Lower lobe of right lung (tissue), 2 donors: ENCODE measurements around the gene RIT2. TPM values are rescaled to one million over a fixed set of nuclear protein-coding genes. Genes with fewer than 3 reads are reported as not detected.

Experiments
- ATAC-seq, 2 donors: fragments of 200-7000 bp; cut with Tn5 transposase; one replicate each; pipeline ENCODE4 v1.9.1; 2020 to 2022; ENCODE audit warnings: mild to moderate bottlenecking in 2 of 2, moderate library complexity in 2 of 2
- DNase-seq: peaks from one replicate; pipeline ENCODE4 v3.0.0-alpha.2; 2020
- H3K27ac ChIP-seq: fragments of 200-600 bp; one replicate; pipeline ENCODE4 v1.8.0; 2022
- H3K27me3 ChIP-seq: fragments of 200-600 bp; one replicate; pipeline ENCODE4 v1.8.0; 2022; ENCODE audit warnings: low read depth
- H3K36me3 ChIP-seq: fragments of 200-600 bp; one replicate; pipeline ENCODE4 v1.8.0; 2022; ENCODE audit warnings: mild to moderate bottlenecking
- H3K4me1 ChIP-seq: fragments of 200-600 bp; one replicate; pipeline ENCODE4 v1.8.0; 2022
- H3K4me3 ChIP-seq: fragments of 200-600 bp; one replicate; pipeline ENCODE4 v1.8.0; 2022; ENCODE audit warnings: mild to moderate bottlenecking
- H3K9me3 ChIP-seq: fragments of 200-600 bp; one replicate; pipeline ENCODE4 v1.8.0; 2022
- CTCF ChIP-seq: fragments of 200-600 bp; IDR thresholded peaks from one replicate; pipeline ENCODE4 v1.8.0; 2022; ENCODE audit warnings: antibody characterized with exemption, mild to moderate bottlenecking
- intact Hi-C: fragments of 100-400 bp; cut with DNase I; formaldehyde crosslinking; loops from one replicate; pipeline ENCODE4 v1.11.0; 2022
- long read RNA-seq: library from polyadenylated mRNA; unstranded; transcript quantifications from one replicate; pipeline ENCODE4 v2.0.0, GENCODE V29; 2021
- total RNA-seq: library from RNA; stranded (reverse); fragmentation: NEBNext Ultra II Directional; extraction: Animal tissue kit (Norgen Biotek cat#: 25700); gene quantifications from one replicate; pipeline ENCODE4 v1.2.1, GENCODE V29; 2021
- donor health status: DM: no; HTN: yes; CAD: no; lungs with severe emphysema.

The RIT2 gene
- not detected for total RNA-seq
- long read RNA-seq: 0 reads

GRCh38 chr18:43115076-43115921, at the start of gene RIT2:
Gene RIT2 (minus strand): TSS chr18:43115685.
- TF ChIP-seq CTCF: no peak
- no peaks in the 10 kb centered on the region for H3K9me3 ChIP-seq
- H3K27ac ChIP-seq: no peak within 1 kb of the TSS
- ATAC-seq (no peak), DNase-seq (no peak)
- intact Hi-C loops: no loop called here
- H3K4me1 ChIP-seq: no peaks in the 10 kb centered on the region
- H3K36me3 ChIP-seq: no peaks in the 10 kb centered on the region
- no peaks in the 10 kb centered on the region for H3K27me3 ChIP-seq
- no peak within 1 kb of the TSS for H3K4me3 ChIP-seq

DNA sequence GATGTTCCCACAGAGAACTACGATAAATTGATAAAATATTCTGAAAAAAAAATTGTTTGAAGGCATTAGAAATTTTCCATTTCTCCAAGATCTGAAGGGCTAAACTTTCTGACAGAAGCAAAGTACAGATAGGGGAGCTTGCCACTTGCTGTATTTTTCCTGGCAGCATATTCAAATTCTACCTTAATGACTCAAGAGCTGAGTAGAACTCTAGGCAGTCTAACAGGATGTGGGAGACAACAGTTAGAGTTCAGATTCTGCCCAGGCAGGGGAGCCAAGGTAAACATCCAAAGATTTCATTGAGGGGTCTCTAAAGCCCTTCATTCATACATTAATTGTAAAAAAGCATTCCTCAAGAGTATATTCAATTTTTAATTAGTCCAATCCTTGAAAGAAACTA, 46.0 kb upstream of the RIT2 start:
- no peak for ATAC-seq
- no peak for TF ChIP-seq CTCF
- Histone ChIP-seq H3K4me3 (no peak overlapping the region), H3K27ac (no peak overlapping the region), H3K27me3 (no peaks in the 10 kb centered on the region), H3K9me3 (no peaks in the 10 kb centered on the region), H3K36me3 (no peaks in the 10 kb centered on the region), H3K4me1 (no peaks in the 10 kb centered on the region)
- intact Hi-C loops: no loop called here
- DNase-seq: no peak

DNA sequence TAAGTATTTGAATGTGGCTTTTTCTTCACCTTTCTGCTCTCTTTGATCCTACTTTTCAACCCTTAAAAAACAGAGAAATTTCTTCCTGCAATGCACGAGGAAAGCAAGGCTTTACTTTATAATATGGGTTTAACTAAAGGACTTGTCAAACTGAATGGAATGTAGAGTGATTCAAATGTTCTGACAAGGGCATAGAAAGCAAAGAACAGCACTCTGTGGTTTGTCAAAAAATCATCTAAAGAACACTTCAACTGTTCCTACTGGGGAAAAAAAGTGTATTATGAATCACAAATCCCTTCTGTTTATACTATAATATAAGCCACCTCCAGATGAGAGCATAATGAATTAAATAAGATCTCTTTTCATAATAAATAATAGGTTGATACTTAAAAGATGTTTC, 45.0 kb upstream of the RIT2 start:
- no peak for ATAC-seq

GRCh38 chr18:43159926-43160325, 44.4 kb upstream of the RIT2 start:
- no peaks in the 10 kb centered on the region for H3K27me3 ChIP-seq
- ATAC-seq (no peak), DNase-seq (no peak)
- no peak for TF ChIP-seq CTCF
- H3K36me3 ChIP-seq: no peaks in the 10 kb centered on the region
- H3K27ac ChIP-seq: no peak overlapping the region
- no peak overlapping the region for H3K4me3 ChIP-seq
- H3K4me1 ChIP-seq: no peaks in the 10 kb centered on the region
- H3K9me3 ChIP-seq: no peaks in the 10 kb centered on the region
- intact Hi-C loops: no loop called here

More for the DNA sequence above, 45.0 kb upstream of the RIT2 start:
- H3K9me3 ChIP-seq: no peaks in the 10 kb centered on the region
- no peak overlapping the region for H3K27ac ChIP-seq
- no peak for TF ChIP-seq CTCF
- no peaks in the 10 kb centered on the region for H3K36me3 ChIP-seq
- no peak for DNase-seq
- intact Hi-C loops: no loop called here
- H3K4me3 ChIP-seq: no peak overlapping the region
- no peaks in the 10 kb centered on the region for H3K4me1 ChIP-seq
- no peaks in the 10 kb centered on the region for H3K27me3 ChIP-seq

DNA sequence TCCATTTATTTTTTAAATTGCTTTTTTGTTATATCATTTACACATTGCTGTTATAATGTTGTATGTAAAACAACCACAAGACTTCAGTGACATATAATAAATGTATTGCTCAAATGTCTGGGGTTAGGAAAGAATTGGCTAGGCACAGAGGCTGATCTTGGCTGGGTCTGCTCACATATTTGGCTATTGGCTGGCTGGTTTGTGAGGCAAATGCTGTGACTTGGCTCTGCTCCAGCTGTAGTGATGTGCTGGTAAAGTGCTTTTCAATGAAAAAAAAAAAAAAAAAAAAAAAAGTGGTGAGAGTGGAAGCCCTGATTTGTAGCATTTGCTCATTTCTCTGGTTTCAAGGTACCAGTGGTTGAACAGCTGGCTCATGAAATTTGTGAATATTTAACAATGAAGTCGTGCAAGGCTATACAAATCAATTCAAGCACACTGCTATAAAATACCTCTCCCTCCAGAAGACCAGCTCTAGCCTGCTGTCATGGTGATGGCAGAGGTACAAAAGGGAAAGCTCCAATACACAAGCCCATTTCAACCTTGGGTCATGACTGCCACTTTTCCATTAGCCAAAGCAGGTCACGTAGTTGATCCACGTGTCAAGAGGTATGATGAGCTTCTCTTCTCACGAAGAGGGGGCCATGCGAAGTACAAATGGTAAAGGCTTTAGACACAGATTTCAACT, 43.7 kb upstream of the RIT2 start:
- H3K36me3 ChIP-seq: no peaks in the 10 kb centered on the region
- no peaks in the 10 kb centered on the region for H3K4me1 ChIP-seq
- TF ChIP-seq CTCF: no peak
- DNase-seq: no peak
- ATAC-seq: no peak
- H3K9me3 ChIP-seq: no peaks in the 10 kb centered on the region
- no peaks in the 10 kb centered on the region for H3K27me3 ChIP-seq
- intact Hi-C loops: no loop called here
- no peak overlapping the region for H3K27ac ChIP-seq
- H3K4me3 ChIP-seq: no peak overlapping the region
